Fibroblast of the aortic adventitia (primary cell): Measurements from ENCODE around the gene ZMYND8. TPM values are rescaled to one million over a fixed set of nuclear protein-coding genes. Genes with fewer than 3 reads are reported as not detected.
A peak's percentile ranks its signal among the peaks of the same experiment; 100 is the strongest.

Experiments
- DNase-seq: peaks from one replicate; pipeline ENCODE4 v3.0.0-alpha.2; 2010; ENCODE audit warnings: low read depth
- H3K4me3 ChIP-seq: 2 replicates; pipeline ENCODE4 v1.5.1; 2011; ENCODE audit warnings: low read depth, mild to moderate bottlenecking, control low read depth, low read length, moderate library complexity
- CTCF ChIP-seq: IDR thresholded peaks from 2 replicates; pipeline ENCODE4 v1.5.1; 2011; ENCODE audit warnings: mild to moderate bottlenecking, low read length, control low read depth, inconsistent platforms; ENCODE audit not compliant: insufficient read depth
- total RNA-seq: library from RNA; depleted of rRNA; stranded (reverse); fragments of >200 nt; gene quantifications from 2 replicates; pipeline ENCODE4 v1.2.3, GENCODE V29; 2012; ENCODE audit warnings: low replicate concordance

Gene ZMYND8
- total RNA-seq, 1 donor, result 24.0 TPM

- peak; percentile 95 for DNase-seq
- no peak for TF ChIP-seq CTCF
- no peak overlapping the region for H3K4me3 ChIP-seq
These were observed 81.9 kb downstream of the ZMYND8 start for GRCh38 chr20:47274401-47275108.

GRCh38 chr20:47273591-47274235, 82.8 kb downstream of the ZMYND8 start:
- H3K4me3 ChIP-seq, result no peak overlapping the region
- DNase-seq, result peak; percentile 50
- TF ChIP-seq CTCF, result no peak

- peak; percentile 88 for TF ChIP-seq CTCF
- peak; percentile 81 for DNase-seq
- H3K4me3 ChIP-seq, result no peak overlapping the region
These were observed 83.5 kb downstream of the ZMYND8 start for GRCh38 chr20:47272893-47273590.

GRCh38 chr20:47271046-47271615, 85.4 kb downstream of the ZMYND8 start:
- no peak for TF ChIP-seq CTCF
- no peak overlapping the region for H3K4me3 ChIP-seq
- no peak for DNase-seq

- no peak overlapping the region for H3K4me3 ChIP-seq
- DNase-seq, result peak; percentile 31
- no peak for TF ChIP-seq CTCF
These were observed 87.0 kb downstream of the ZMYND8 start for GRCh38 chr20:47269309-47270165.

GRCh38 chr20:47267621-47268020, 88.9 kb downstream of the ZMYND8 start:
- TF ChIP-seq CTCF, result no peak
- DNase-seq, result no peak
- no peak overlapping the region for H3K4me3 ChIP-seq
